SK-N-SH (cell line): ENCODE results near the gene AP2A2. TPM values are rescaled to one million over a fixed set of nuclear protein-coding genes. Genes with fewer than 3 reads are reported as not detected.

Experiments
- CTCF ChIA-PET: fragments of 300-600, 350-600 bp; formaldehyde crosslinking; extraction: SDS; loops from one replicate; lab custom pipeline; 2021; lab: Yijun Ruan, JAX
- POLR2A ChIA-PET: fragments of 350-600 bp; sonication (Branson Sonifier 250); formaldehyde crosslinking; extraction: SDS; loops from one replicate; lab custom pipeline; 2020; ENCODE audit warnings: antibody characterized with exemption, inconsistent platforms; lab: Yijun Ruan, JAX
- DNase-seq: peaks from one replicate; pipeline ENCODE4 v3.0.0; 2012
- H2AFZ ChIP-seq: fragments of 200-600 bp; sonication (generic); 2 replicates; pipeline ENCODE4 v1.8.1; 2016; ENCODE audit warnings: antibody characterized with exemption, mild to moderate bottlenecking, low read depth
- H3F3A ChIP-seq: fragments of 200-600 bp; sonication (generic); replicated peaks from 2 replicates; pipeline ENCODE3; 2016; ENCODE audit warnings: antibody characterized with exemption, mild to moderate bottlenecking; ENCODE audit not compliant: insufficient read depth
- H3K27ac ChIP-seq, 2 experiments: fragments of 200-500 bp in 1 of 2; fragments of 200-600 bp in 1 of 2; sonication (Bioruptor generic) in 1 of 2; sonication (generic), shearing (Covaris generic) in 1 of 2; 2 replicates each; pipeline versions ENCODE4 v1.5.1 to v1.6.1; 2014 to 2016; ENCODE audit warnings: low read depth in 2 of 2, inconsistent platforms in 1 of 2, low read length in 1 of 2, mild to moderate bottlenecking in 1 of 2, mixed read lengths in 1 of 2
- H3K27me3 ChIP-seq: fragments of 200-600 bp; sonication (generic), shearing (Covaris generic); 2 replicates; pipeline ENCODE4 v1.6.1; 2016; ENCODE audit warnings: mixed run types; ENCODE audit not compliant: insufficient read depth
- H3K36me3 ChIP-seq, 2 experiments: fragments of 200-500 bp in 1 of 2; fragments of 200-600 bp in 1 of 2; sonication (Bioruptor generic) in 1 of 2; sonication (generic) in 1 of 2; replicated peaks in 1 of 2; 2 replicates each; pipeline versions ENCODE3 to v1.5.1; 2014 to 2016; ENCODE audit warnings: low read length in 1 of 2, mild to moderate bottlenecking in 1 of 2; ENCODE audit not compliant: insufficient read depth in 2 of 2, control insufficient read depth in 1 of 2
- H3K4me1 ChIP-seq, 2 experiments: fragments of 200-500 bp in 1 of 2; fragments of 200-600 bp in 1 of 2; sonication (Bioruptor generic) in 1 of 2; sonication (generic), shearing (Covaris generic) in 1 of 2; 2 replicates each; pipeline versions ENCODE4 v1.5.1 to v1.6.1; 2014 to 2016; ENCODE audit warnings: low read depth in 1 of 2, low read length in 1 of 2, mixed run types in 1 of 2; ENCODE audit not compliant: insufficient read depth in 2 of 2, control insufficient read depth in 1 of 2
- H3K4me2 ChIP-seq: fragments of 200-600 bp; sonication (generic), shearing (Covaris generic); 2 replicates; pipeline ENCODE4 v1.6.1; 2017; ENCODE audit warnings: mixed run types
- H3K4me3 ChIP-seq, 2 experiments: fragments of 200-500 bp in 1 of 2; fragments of 200-600 bp in 1 of 2; sonication (Bioruptor generic) in 1 of 2; sonication (generic), shearing (Covaris generic) in 1 of 2; 2 replicates each; pipeline versions ENCODE4 v1.5.1 to v1.8.1; 2014 to 2016; ENCODE audit warnings: low read depth in 2 of 2, inconsistent platforms in 1 of 2, low read length in 1 of 2, mild to moderate bottlenecking in 1 of 2, mixed read lengths in 1 of 2, moderate library complexity in 1 of 2
- H3K79me2 ChIP-seq: fragments of 200-600 bp; sonication (generic); 2 replicates; pipeline ENCODE4 v1.8.1; 2017; ENCODE audit warnings: mild to moderate bottlenecking; ENCODE audit not compliant: insufficient read depth
- H3K9ac ChIP-seq: fragments of 200-600 bp; sonication (generic); 2 replicates; pipeline ENCODE4 v1.6.1; 2017; ENCODE audit warnings: mixed run types
- H3K9me2 ChIP-seq: fragments of 200-600 bp; sonication (generic); 2 replicates; pipeline ENCODE4 v1.6.1; 2017; ENCODE audit warnings: mixed run types
- H3K9me3 ChIP-seq: fragments of 200-600 bp; sonication (generic); 2 replicates; pipeline ENCODE4 v1.6.1; 2017; ENCODE audit warnings: mixed run types, mild to moderate bottlenecking, moderate library complexity
- H4K20me1 ChIP-seq: fragments of 200-600 bp; sonication (generic); 2 replicates; pipeline ENCODE4 v1.6.1; 2017; ENCODE audit warnings: mild to moderate bottlenecking, mixed run types; ENCODE audit not compliant: insufficient read depth
- CHD2 ChIP-seq: fragments of 150-350 bp; IDR thresholded peaks from 2 replicates; pipeline ENCODE4 v1.6.1; 2018; ENCODE audit warnings: low read length; ENCODE audit not compliant: partially characterized antibody
- POLR2AphosphoS5 ChIP-seq: IDR thresholded peaks from 2 replicates; pipeline ENCODE4 v1.6.1; 2012; ENCODE audit warnings: low read depth, low read length
- SMC3 ChIP-seq: IDR thresholded peaks from 2 replicates; pipeline ENCODE4 v1.6.1; 2012; ENCODE audit warnings: low read depth, low read length, improper control_type of control experiment
- TEAD4 ChIP-seq: IDR thresholded peaks from 2 replicates; pipeline ENCODE4 v1.4.0; 2012; ENCODE audit warnings: mild to moderate bottlenecking, borderline replicate concordance; ENCODE audit not compliant: insufficient read depth
- YY1 ChIP-seq: IDR thresholded peaks from 2 replicates; pipeline ENCODE4 v1.4.0; 2012; ENCODE audit warnings: low read depth, mild to moderate bottlenecking
- WGBS: methylation state at CpG from one replicate; pipeline ENCODE4 v1.1.6; 2017; ENCODE audit warnings: low lambda C conversion rate; 5-methylcytosine and 5-hydroxymethylcytosine counted together
- polyA plus RNA-seq, 3 experiments: library from polyadenylated mRNA; depleted of rRNA; stranded (reverse); fragments of >200 nt; gene quantifications; 2 replicates each; pipeline ENCODE4 v1.2.3, GENCODE V29; 2012
- TF ChIP-seq, protein P1 (sequence below): fragments of 200-600 bp; sonication (generic); IDR thresholded peaks from 2 replicates; pipeline ENCODE4 v1.6.1; 2017; ENCODE audit warnings: antibody characterized with exemption, mild to moderate bottlenecking, moderate library complexity
- TF ChIP-seq, protein P2 (sequence below): fragments of 150-350 bp; IDR thresholded peaks from 2 replicates; pipeline ENCODE4 v1.6.1; 2016; ENCODE audit warnings: mild to moderate bottlenecking, low read depth, low read length
- TF ChIP-seq, protein P3 (sequence below): IDR thresholded peaks from 2 replicates; pipeline ENCODE4 v1.4.0; 2012; ENCODE audit warnings: low read depth, borderline replicate concordance
- TF ChIP-seq, protein P4 (sequence below): IDR thresholded peaks from 2 replicates; pipeline ENCODE4; 2012

The AP2A2 gene
- polyA plus RNA-seq, 1 of the 3 experiments (the other 2 are of a cell fraction), result 42.7 TPM

DNA sequence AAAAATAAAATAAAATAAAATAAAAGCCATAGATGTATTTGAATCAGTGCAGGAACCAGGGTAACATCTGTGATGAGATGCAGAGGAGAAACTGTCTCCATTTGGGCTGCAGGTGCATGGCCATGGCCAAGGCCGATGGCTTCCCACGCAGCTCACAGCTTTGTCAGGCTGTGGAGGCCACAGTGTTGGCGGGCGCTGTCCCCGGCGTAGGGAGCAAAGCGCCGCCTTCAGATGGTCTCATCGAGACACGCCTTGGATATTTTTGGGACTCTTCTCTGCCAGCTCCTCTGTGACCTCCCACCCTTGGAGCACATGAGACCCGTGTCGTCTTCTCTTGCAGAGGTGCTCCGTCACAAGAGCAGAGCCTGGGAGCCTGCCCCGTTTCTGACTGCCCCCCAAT lies 72.2 kb downstream of the AP2A2 start:
- POLR2A ChIA-PET, result no interaction called here
- 92% methylated on average over 8 of the region's 14 CpGs for WGBS
- Histone ChIP-seq H3K9me3 (no peaks in the 10 kb centered on the region), H3K4me3 (no peak overlapping the region), H3K27ac (no peak overlapping the region), H3F3A (no peaks in the 10 kb centered on the region), H3K27me3 (no peaks in the 10 kb centered on the region), H3K4me1 (no peaks in the 10 kb centered on the region), H3K79me2 (peaks cover 2% of the 10 kb centered on the region; the same call in 1 of the 2 replicates), H3K36me3 (peaks cover 0 to 52% of the 10 kb centered on the region in 2 experiments), H3K9ac (no peak overlapping the region), H4K20me1 (no peaks in the 10 kb centered on the region), H3K4me2 (no peak overlapping the region), H3K9me2 (no peaks in the 10 kb centered on the region), H2AFZ (no peak overlapping the region)
- CTCF ChIA-PET, result no interaction called here
- TF ChIP-seq, protein P1, sequence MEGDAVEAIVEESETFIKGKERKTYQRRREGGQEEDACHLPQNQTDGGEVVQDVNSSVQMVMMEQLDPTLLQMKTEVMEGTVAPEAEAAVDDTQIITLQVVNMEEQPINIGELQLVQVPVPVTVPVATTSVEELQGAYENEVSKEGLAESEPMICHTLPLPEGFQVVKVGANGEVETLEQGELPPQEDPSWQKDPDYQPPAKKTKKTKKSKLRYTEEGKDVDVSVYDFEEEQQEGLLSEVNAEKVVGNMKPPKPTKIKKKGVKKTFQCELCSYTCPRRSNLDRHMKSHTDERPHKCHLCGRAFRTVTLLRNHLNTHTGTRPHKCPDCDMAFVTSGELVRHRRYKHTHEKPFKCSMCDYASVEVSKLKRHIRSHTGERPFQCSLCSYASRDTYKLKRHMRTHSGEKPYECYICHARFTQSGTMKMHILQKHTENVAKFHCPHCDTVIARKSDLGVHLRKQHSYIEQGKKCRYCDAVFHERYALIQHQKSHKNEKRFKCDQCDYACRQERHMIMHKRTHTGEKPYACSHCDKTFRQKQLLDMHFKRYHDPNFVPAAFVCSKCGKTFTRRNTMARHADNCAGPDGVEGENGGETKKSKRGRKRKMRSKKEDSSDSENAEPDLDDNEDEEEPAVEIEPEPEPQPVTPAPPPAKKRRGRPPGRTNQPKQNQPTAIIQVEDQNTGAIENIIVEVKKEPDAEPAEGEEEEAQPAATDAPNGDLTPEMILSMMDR, result no peak
- TF ChIP-seq CHD2 (no peak), TEAD4 (no peak), YY1 (no peak)
- TF ChIP-seq, protein P2, sequence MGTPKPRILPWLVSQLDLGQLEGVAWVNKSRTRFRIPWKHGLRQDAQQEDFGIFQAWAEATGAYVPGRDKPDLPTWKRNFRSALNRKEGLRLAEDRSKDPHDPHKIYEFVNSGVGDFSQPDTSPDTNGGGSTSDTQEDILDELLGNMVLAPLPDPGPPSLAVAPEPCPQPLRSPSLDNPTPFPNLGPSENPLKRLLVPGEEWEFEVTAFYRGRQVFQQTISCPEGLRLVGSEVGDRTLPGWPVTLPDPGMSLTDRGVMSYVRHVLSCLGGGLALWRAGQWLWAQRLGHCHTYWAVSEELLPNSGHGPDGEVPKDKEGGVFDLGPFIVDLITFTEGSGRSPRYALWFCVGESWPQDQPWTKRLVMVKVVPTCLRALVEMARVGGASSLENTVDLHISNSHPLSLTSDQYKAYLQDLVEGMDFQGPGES, result no peak
- DNase-seq, result no peak

DNA sequence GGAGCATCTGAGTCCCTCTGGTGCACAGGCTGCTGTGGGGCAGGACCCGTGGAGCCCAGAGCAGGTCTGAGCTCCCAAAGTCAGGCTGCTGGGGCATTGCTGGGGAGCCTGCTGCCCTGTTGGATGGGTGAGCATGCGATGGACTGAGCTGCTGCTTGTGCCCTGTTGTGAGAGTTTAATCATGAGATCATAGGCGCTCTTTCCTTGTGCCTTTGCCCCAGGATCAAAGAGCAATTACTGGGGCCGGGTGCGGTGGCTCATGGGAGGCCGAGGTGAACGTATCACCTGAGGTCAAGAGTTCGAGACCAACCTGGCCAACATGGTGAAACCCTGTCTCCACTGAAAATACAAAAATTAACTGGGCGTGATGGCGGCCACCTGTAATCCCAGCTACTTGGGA lies 73.3 kb downstream of the AP2A2 start:
- Histone ChIP-seq H3K4me2 (no peak overlapping the region), H3K9me2 (no peaks in the 10 kb centered on the region), H3F3A (no peaks in the 10 kb centered on the region), H3K27ac (no peak overlapping the region), H3K4me3 (no peak overlapping the region), H3K9me3 (no peaks in the 10 kb centered on the region), H3K4me1 (no peaks in the 10 kb centered on the region), H3K9ac (no peak overlapping the region), H4K20me1 (no peaks in the 10 kb centered on the region), H3K36me3 (peaks cover under 1 to 50% of the 10 kb centered on the region in 2 experiments), H2AFZ (no peak overlapping the region), H3K79me2 (peaks cover 6% of the 10 kb centered on the region; the same call in 1 of the 2 replicates), H3K27me3 (no peaks in the 10 kb centered on the region)
- ChIA-PET POLR2A (no interaction called here), CTCF (no interaction called here)
- TF ChIP-seq SMC3 (no peak), POLR2AphosphoS5 (no peak)
- TF ChIP-seq, protein P3, sequence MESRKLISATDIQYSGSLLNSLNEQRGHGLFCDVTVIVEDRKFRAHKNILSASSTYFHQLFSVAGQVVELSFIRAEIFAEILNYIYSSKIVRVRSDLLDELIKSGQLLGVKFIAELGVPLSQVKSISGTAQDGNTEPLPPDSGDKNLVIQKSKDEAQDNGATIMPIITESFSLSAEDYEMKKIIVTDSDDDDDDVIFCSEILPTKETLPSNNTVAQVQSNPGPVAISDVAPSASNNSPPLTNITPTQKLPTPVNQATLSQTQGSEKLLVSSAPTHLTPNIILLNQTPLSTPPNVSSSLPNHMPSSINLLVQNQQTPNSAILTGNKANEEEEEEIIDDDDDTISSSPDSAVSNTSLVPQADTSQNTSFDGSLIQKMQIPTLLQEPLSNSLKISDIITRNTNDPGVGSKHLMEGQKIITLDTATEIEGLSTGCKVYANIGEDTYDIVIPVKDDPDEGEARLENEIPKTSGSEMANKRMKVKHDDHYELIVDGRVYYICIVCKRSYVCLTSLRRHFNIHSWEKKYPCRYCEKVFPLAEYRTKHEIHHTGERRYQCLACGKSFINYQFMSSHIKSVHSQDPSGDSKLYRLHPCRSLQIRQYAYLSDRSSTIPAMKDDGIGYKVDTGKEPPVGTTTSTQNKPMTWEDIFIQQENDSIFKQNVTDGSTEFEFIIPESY, result no peak
- TF ChIP-seq, protein P2, result no peak
- TF ChIP-seq, protein P4, sequence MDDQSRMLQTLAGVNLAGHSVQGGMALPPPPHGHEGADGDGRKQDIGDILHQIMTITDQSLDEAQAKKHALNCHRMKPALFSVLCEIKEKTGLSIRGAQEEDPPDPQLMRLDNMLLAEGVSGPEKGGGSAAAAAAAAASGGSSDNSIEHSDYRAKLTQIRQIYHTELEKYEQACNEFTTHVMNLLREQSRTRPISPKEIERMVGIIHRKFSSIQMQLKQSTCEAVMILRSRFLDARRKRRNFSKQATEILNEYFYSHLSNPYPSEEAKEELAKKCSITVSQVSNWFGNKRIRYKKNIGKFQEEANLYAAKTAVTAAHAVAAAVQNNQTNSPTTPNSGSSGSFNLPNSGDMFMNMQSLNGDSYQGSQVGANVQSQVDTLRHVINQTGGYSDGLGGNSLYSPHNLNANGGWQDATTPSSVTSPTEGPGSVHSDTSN, result no peak
- TF ChIP-seq, protein P1, result no peak
- WGBS, result 92% methylated on average over 10 of the region's 10 CpGs
- no peak for DNase-seq
